Activated naive CD4-positive, alpha-beta T cell treated with anti-CD3 and anti-CD28 coated beads for 36 hours (primary cell): Measurements from ENCODE around the gene FJX1. TPM values are rescaled to one million over a fixed set of nuclear protein-coding genes. Genes with fewer than 3 reads are reported as not detected.

Source experiments
- CTCF ChIA-PET: fragments of 350-600 bp; sonication (Branson Sonifier 250); formaldehyde crosslinking; loops from one replicate; lab custom pipeline; 2021; ENCODE audit warnings: antibody characterized with exemption; lab: Charles Lee
- DNase-seq: peaks from one replicate; pipeline ENCODE4 v3.0.0-alpha.2; 2020
- H3K27ac Mint-ChIP-seq: one replicate; pipeline ENCODE4 v1.8.0; 2021; ENCODE audit warnings: mild to moderate bottlenecking, mixed read lengths
- H3K27me3 Mint-ChIP-seq: one replicate; pipeline ENCODE4 v1.8.0; 2021; ENCODE audit warnings: low read depth, mixed read lengths
- H3K36me3 Mint-ChIP-seq: one replicate; pipeline ENCODE4 v1.8.0; 2021; ENCODE audit warnings: low read depth, mixed read lengths
- H3K4me1 Mint-ChIP-seq: one replicate; pipeline ENCODE4 v1.8.0; 2021; ENCODE audit warnings: low read depth, mixed read lengths
- H3K4me3 Mint-ChIP-seq: one replicate; pipeline ENCODE4 v1.8.0; 2021; ENCODE audit warnings: mild to moderate bottlenecking, moderate library complexity, mixed read lengths
- H3K9me3 Mint-ChIP-seq: one replicate; pipeline ENCODE4 v1.8.0; 2021; ENCODE audit warnings: mixed read lengths
- intact Hi-C: fragments of 100-400 bp; cut with micrococcal nuclease; formaldehyde crosslinking; loops from one replicate; pipeline ENCODE4 v1.15.1; 2023
- total RNA-seq, 2 experiments: library from RNA; stranded (reverse); gene quantifications; one replicate each; pipeline ENCODE4 v1.2.3, GENCODE V29; 2021

The FJX1 gene
- total RNA-seq, 2 experiments from 2014 or later = 0.77 to 0.98 TPM

DNA sequence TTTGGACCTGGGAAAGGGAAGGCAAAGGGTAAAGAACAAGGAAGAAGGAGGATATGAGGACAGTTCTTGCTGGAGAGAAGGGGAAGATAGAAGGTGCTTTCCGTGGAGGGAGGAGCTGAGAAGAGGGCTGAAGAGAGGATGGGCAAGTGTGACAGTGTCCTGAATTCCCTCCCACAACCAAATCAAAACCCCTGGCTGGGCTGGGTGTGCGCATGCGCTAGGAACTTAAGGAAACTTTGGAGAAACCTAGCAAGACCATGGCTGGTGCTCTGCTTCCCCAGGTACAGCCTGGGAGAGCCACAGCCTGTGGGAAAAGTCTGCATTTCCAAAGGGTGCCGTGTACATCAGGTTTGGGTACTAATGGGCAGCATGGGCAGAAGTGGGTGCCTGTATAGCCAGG is 29.0 kb upstream of the FJX1 start:
- intact Hi-C loops = no loop called here
- peaks cover 19% of the 10 kb centered on the region for H3K27me3 Mint-ChIP-seq
- H3K4me3 Mint-ChIP-seq = no peak overlapping the region
- no peaks in the 10 kb centered on the region for H3K36me3 Mint-ChIP-seq
- H3K9me3 Mint-ChIP-seq = no peaks in the 10 kb centered on the region
- no peak for DNase-seq
- CTCF ChIA-PET = no interaction called here
- no peak overlapping the region for H3K27ac Mint-ChIP-seq
- H3K4me1 Mint-ChIP-seq = no peaks in the 10 kb centered on the region

DNA sequence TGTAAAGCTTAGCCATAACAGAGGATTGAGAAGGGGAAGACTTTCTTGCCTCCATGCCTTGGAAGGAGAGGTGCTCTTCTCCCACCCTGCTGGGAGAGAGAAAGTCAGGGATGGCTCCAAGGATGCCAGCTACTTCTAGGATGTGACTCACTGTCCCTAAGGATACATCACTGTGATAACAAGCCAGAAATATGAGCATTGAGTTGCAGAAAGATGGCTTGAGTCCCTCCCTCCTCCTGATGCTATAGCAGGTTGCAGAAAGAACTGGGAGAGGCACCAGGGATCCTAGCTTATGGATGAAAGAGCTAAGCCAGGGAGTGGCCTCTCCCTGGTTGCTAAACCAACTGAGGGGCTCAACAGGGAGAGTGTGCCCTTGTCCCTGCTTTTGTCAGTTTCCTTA is 27.8 kb upstream of the FJX1 start:
- H3K4me3 Mint-ChIP-seq = no peak overlapping the region
- CTCF ChIA-PET = interaction anchor here (1.2 kb wide), 1 partner anchor 12 kb away, joined by 3 read pairs; no protein-coding TSS in a partner anchor
- H3K9me3 Mint-ChIP-seq = no peaks in the 10 kb centered on the region
- DNase-seq = no peak
- no peak overlapping the region for H3K27ac Mint-ChIP-seq
- peaks cover 29% of the 10 kb centered on the region for H3K27me3 Mint-ChIP-seq
- H3K4me1 Mint-ChIP-seq = no peaks in the 10 kb centered on the region
- intact Hi-C loops = loop anchor here (10.0 kb wide), 1 partner anchor 446 kb away; no protein-coding TSS in a partner anchor
- H3K36me3 Mint-ChIP-seq = no peaks in the 10 kb centered on the region

DNA sequence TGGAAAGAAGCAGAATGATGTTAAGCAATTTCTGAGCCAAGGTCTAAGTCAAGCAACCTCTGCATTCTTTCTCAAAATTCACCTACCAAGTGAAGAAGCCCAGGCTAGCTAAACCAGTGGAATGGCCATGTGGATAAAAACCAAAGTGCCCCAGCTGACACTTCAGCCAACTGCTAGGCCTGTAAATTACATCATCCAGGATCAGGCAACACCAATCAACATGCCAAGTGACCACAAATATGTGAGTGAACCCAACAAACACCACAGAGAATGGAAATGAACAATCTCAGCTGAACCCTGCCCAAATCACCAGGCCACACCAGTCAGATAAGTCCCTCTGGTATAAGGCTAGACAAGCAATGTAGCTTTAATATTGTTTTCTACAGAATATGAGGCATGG is 25.1 kb upstream of the FJX1 start:
- Mint-ChIP-seq H3K4me1 (peaks cover 4% of the 10 kb centered on the region), H3K9me3 (no peaks in the 10 kb centered on the region), H3K4me3 (no peak overlapping the region), H3K36me3 (no peaks in the 10 kb centered on the region), H3K27ac (no peak overlapping the region), H3K27me3 (peaks cover 39% of the 10 kb centered on the region)
- no peak for DNase-seq
- CTCF ChIA-PET = no interaction called here
- intact Hi-C loops = loop anchor here (10.0 kb wide), 1 partner anchor 448 kb away; no protein-coding TSS in a partner anchor

DNA sequence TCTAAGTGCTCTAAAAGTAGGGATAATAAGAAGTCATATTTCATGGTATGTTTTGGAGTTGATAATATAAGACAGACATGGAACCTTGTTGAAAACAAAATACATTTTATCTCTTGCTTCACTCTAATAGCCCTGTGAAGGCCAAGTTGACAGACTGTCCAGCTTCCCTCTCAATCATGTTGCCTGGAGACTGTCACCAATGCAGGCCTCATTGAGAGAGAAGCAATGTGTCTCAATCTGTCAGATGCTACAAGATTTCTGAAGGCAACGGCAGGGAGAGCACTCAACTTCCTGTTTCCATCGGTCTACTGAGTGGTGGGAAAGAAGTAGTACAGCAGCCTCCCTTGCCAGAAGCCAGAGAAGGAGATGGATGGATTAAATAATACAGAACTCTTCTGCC is 23.6 kb upstream of the FJX1 start:
- CTCF ChIA-PET = no interaction called here

DNA sequence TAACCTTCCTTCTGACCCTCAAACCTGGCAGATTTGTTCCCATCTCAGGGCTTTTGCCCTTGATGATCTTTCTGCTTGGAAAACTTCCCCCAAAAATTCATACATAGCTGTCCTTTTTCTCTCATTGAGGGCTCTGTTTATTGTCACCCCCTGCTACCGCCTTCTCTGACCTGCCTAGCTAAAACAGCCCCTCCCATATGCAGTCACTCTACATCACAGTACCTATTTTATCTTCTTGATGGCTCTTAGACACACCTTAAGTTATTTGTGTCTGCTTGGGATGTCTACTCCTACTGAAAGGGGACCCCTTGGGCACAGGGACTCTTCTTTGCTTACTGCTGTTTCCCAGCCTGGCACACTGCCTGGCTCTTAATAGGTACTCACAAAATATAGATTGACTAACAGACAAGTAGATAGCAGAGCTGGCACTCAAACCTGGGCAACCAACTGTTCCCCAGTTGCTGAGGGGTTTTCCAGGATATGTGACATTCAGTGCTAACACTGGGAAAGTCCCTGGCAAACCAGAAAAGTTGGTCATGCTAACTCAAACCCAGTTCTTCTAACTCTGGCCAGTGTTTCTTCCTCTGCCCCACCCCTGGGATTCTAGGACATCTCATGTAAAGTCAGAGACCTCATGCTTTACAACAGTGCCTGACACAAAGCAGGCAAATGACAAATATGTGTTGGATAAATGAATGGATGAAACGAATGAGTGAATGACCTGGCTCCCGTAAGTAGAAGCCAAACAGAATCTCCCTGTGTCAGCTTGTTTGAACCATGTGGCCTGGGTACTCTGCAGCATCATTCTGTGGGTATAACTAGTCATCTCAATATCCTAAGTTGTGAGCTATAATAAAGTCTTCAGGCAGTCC is 19.8 kb upstream of the FJX1 start:
- intact Hi-C loops = loop anchor here (1.0 to 10.0 kb wide), 6 partner anchors 64 to 948 kb away; partner anchors contain the start of genes APIP, PDHX and TRIM44
- H3K27me3 Mint-ChIP-seq = peaks cover 60% of the 10 kb centered on the region
- H3K4me3 Mint-ChIP-seq = no peak overlapping the region
- no peaks in the 10 kb centered on the region for H3K9me3 Mint-ChIP-seq
- CTCF ChIA-PET = interaction anchor here (0.9 to 1.2 kb wide), 3 partner anchors 9 to 265 kb away, joined by 3 to 5 read pairs (median 3); no protein-coding TSS in a partner anchor
- H3K4me1 Mint-ChIP-seq = peaks cover 17% of the 10 kb centered on the region
- H3K27ac Mint-ChIP-seq = peak overlapping the region; percentile 68
- peak; percentile 78 for DNase-seq
- H3K36me3 Mint-ChIP-seq = no peaks in the 10 kb centered on the region

More for the DNA sequence above, 23.6 kb upstream of the FJX1 start:
- Mint-ChIP-seq H3K4me3 (no peak overlapping the region), H3K36me3 (no peaks in the 10 kb centered on the region), H3K4me1 (peaks cover 17% of the 10 kb centered on the region), H3K9me3 (no peaks in the 10 kb centered on the region), H3K27ac (no peak overlapping the region), H3K27me3 (peaks cover 46% of the 10 kb centered on the region)
- intact Hi-C loops = loop anchor here (5.0 to 10.0 kb wide), 2 partner anchors 322 to 450 kb away; no protein-coding TSS in a partner anchor
- no peak for DNase-seq

DNA sequence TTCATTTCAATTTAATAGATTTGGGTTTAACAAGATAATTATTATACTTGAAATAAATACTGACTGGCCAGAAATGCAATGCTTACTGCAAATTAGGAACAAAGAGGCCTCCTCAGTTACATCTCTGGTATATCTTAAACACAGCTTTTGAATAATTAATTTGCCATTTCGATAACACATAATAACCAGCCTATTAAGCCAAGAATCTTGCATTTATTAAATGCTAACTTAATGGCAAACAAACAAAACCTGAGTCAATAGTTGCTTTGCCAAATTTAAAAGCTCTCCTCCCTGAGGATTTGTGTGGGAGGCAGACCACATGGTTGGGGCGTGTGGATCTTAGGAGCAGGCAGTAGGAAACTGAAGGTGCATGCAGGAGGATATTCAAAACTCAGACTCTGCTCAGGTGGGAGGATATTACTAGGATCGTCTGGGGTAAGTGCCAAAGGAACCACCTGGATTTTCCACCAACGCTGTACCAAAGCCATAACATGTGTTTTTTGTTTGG is 17.9 kb upstream of the FJX1 start:
- peaks cover 17% of the 10 kb centered on the region for H3K4me1 Mint-ChIP-seq
- no peak overlapping the region for H3K4me3 Mint-ChIP-seq
- peaks cover 55% of the 10 kb centered on the region for H3K27me3 Mint-ChIP-seq
- no peak for DNase-seq
- intact Hi-C loops = no loop called here
- H3K9me3 Mint-ChIP-seq = no peaks in the 10 kb centered on the region
- H3K36me3 Mint-ChIP-seq = no peaks in the 10 kb centered on the region
- CTCF ChIA-PET = interaction anchor here (1.0 kb wide), 1 partner anchor 16 kb away, joined by 3 read pairs; no protein-coding TSS in a partner anchor
- H3K27ac Mint-ChIP-seq = no peak overlapping the region

DNA sequence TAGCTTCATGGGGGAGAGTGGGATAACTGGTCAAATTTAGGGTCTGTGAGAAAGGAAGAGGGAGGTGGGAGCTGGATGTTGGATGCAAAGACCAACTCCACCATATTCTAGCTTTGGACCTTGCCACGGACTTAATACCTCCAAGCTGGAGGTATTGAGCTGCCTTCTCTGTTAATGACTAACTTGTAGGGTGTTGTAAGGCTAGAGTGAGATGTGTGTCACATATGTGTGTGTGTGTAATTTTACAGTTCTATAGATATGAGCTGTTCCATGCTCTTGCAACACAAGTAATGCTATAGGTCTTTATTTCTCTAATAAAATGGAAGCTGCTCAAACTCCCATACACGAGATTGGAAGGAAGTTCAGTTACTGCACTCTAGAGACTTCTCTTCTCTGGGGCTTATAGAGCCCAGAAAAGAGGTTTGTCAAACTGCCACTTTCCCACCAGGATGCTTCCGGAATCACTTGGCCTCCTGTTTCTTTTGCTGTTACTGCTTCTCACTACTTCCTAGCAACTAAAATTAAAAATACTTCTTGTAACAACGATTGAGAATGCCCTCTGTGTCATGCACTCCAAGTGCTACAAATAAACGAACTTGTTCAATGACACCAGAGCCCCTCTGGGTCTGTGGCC is 16.0 kb upstream of the FJX1 start:
- Mint-ChIP-seq H3K4me1 (peaks cover 17% of the 10 kb centered on the region), H3K27me3 (peaks cover 43% of the 10 kb centered on the region), H3K9me3 (no peaks in the 10 kb centered on the region), H3K4me3 (no peak overlapping the region), H3K36me3 (no peaks in the 10 kb centered on the region), H3K27ac (no peak overlapping the region)
- intact Hi-C loops = no loop called here
- CTCF ChIA-PET = interaction anchor here (0.5 to 1.1 kb wide), 3 partner anchors 12 to 307 kb away, joined by 3 read pairs; no protein-coding TSS in a partner anchor
- DNase-seq = no peak

DNA sequence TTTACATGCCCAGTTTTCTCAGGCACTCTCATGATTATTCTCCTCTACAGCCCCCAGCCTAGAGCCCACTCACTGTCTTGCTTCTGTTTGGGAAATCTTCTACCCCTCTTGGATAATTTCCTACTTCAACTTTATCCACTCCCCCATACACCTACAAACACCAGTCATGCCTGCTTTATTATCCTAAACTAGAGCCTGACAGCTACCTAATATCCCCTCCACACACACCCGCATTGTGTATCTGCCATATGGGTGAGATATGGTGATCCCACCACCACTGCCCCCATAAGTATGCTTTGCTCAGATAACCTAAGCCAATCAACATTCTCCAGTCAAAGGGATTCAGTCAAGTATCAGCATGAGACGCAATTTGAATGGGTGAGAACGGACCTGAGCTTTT is 15.3 kb upstream of the FJX1 start:
- H3K27me3 Mint-ChIP-seq = peaks cover 37% of the 10 kb centered on the region
- no peak overlapping the region for H3K4me3 Mint-ChIP-seq
- peaks cover 15% of the 10 kb centered on the region for H3K4me1 Mint-ChIP-seq
- H3K36me3 Mint-ChIP-seq = no peaks in the 10 kb centered on the region
- no peaks in the 10 kb centered on the region for H3K9me3 Mint-ChIP-seq
- intact Hi-C loops = no loop called here
- CTCF ChIA-PET = no interaction called here
- no peak overlapping the region for H3K27ac Mint-ChIP-seq
- no peak for DNase-seq

DNA sequence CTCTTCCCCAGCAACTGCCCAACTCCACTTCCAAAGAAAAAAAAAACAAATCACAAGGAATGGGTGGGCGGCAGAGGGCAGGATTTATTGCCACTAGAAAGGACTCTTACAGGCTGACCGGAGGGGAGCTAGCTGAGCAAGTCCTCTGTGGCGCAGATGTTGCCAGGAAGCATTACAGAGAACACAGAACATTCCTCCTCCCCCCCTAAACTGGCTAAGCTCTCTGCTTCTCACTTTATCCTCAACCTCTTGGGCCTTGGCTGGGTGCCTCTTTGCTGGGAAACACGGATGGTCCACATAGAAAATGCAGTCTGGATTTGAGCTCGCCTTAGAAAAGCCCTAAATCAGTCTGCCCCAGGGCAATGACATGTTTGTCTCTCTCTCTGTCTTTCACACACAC is 12.6 kb upstream of the FJX1 start:
- Mint-ChIP-seq H3K9me3 (no peaks in the 10 kb centered on the region), H3K4me3 (no peak overlapping the region), H3K36me3 (no peaks in the 10 kb centered on the region), H3K27me3 (peaks cover 31% of the 10 kb centered on the region), H3K27ac (no peak overlapping the region), H3K4me1 (no peaks in the 10 kb centered on the region)
- DNase-seq = no peak
- intact Hi-C loops = no loop called here
- CTCF ChIA-PET = interaction anchor here (1.0 to 3.3 kb wide), 3 partner anchors 10 to 660 kb away, joined by 4 to 15 read pairs (median 9); no protein-coding TSS in a partner anchor

DNA sequence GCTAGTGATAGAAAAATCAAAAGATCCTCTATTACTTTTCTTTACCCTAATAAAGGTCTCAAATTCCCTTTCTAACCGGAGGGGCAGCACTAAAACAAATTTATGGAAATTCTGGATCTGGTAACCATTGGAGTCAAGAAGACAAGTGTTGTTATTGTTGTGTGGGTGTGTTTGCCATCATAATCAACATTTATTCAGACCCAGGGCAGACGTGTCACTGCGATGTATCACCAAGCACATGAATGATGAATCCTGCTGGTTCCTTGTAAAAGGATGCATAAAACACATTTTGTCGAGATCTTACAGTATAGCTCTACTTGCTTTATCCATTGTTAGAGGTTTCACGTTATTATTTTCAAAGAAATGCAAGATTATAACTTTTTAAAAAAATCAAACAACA is 12.1 kb upstream of the FJX1 start:
- Mint-ChIP-seq H3K4me1 (no peaks in the 10 kb centered on the region), H3K36me3 (no peaks in the 10 kb centered on the region), H3K4me3 (no peak overlapping the region), H3K27me3 (peaks cover 30% of the 10 kb centered on the region), H3K27ac (no peak overlapping the region), H3K9me3 (no peaks in the 10 kb centered on the region)
- intact Hi-C loops = no loop called here
- CTCF ChIA-PET = interaction anchor here (2.1 to 3.3 kb wide), 2 partner anchors 9 to 216 kb away, joined by 9 to 15 read pairs; no protein-coding TSS in a partner anchor
- DNase-seq = no peak

DNA sequence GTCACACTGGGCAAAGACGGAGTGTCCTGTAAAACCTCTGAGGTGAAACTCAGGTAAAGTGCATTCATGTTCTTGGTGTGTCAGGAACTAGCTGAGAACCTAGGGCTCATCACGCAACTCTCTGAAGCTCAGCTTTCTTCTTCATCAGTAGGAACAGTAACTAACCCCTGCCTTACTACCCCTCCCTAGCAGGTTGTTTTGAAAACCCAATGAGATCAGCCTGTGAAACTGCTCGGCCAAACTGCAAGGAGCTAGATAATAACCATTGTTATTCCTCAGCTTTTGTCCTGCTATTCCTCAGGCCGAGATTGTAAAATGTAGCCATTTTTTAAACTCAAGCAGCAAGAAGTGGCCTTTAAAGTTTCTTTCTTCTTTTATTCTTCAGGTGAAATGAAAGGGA is 9.8 kb upstream of the FJX1 start:
- H3K9me3 Mint-ChIP-seq = no peaks in the 10 kb centered on the region
- peaks cover 30% of the 10 kb centered on the region for H3K27me3 Mint-ChIP-seq
- no peak overlapping the region for H3K27ac Mint-ChIP-seq
- intact Hi-C loops = no loop called here
- no peaks in the 10 kb centered on the region for H3K36me3 Mint-ChIP-seq
- H3K4me1 Mint-ChIP-seq = no peaks in the 10 kb centered on the region
- H3K4me3 Mint-ChIP-seq = no peak overlapping the region
- no peak for DNase-seq
- CTCF ChIA-PET = interaction anchor here (0.6 to 1.7 kb wide), 2 partner anchors 11 to 523 kb away, joined by 3 to 5 read pairs; no protein-coding TSS in a partner anchor

DNA sequence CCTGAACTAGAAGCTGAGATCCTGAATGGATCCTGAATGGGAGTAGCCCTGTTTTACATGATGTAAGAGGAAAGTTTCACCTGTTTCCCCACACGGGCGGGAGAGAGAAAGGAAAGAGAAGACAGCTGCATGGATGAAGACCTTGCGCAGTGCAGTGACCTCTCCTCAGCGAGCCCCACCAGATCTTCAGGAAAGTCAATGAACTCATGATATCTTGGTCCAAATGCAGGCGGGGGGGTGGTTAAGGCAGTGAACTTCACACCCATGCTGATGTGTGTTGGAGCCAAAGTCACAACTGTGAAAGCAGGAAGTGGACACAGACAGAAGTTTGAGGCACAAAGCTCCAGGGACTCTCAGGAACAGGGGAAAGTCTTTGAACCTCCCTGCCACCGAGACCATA is 8.6 kb upstream of the FJX1 start:
- H3K4me3 Mint-ChIP-seq = no peak overlapping the region
- H3K4me1 Mint-ChIP-seq = no peaks in the 10 kb centered on the region
- no peaks in the 10 kb centered on the region for H3K9me3 Mint-ChIP-seq
- H3K27ac Mint-ChIP-seq = no peak overlapping the region
- peaks cover 25% of the 10 kb centered on the region for H3K27me3 Mint-ChIP-seq
- intact Hi-C loops = no loop called here
- CTCF ChIA-PET = no interaction called here
- DNase-seq = no peak
- no peaks in the 10 kb centered on the region for H3K36me3 Mint-ChIP-seq
